ENCODE measurements around the gene NAV2.
A peak's percentile ranks its signal among the peaks of the same experiment; 100 is the strongest.
"Not testable (repeated sequence)": the region's sequence is repeated elsewhere in the genome, so short reads cannot be mapped to it uniquely, and the experiment has no call there.

Gene NAV2

GRCh38 chr11:20109731-20110445, 397.3 kb downstream of the NAV2 start:
- DNase-seq = no peak

- DNase-seq = peak; percentile 1
Measured at GRCh38 chr11:20110908-20111669, 398.5 kb downstream of the NAV2 start.

- no peak for DNase-seq
Measured at GRCh38 chr11:20111871-20112270, 399.2 kb downstream of the NAV2 start.

- no peak for DNase-seq
Measured at GRCh38 chr11:20112291-20113148, 399.9 kb downstream of the NAV2 start.

- no peak for DNase-seq
Measured at GRCh38 chr11:20113149-20113438, 400.5 kb downstream of the NAV2 start.

- DNase-seq = no peak
Measured at GRCh38 chr11:20114588-20114987, 402.0 kb downstream of the NAV2 start.

GRCh38 chr11:20116825-20117224, 404.2 kb downstream of the NAV2 start:
- no peak for DNase-seq

GRCh38 chr11:20117291-20117690, 404.7 kb downstream of the NAV2 start:
- no peak for DNase-seq

- DNase-seq = no peak
Measured at GRCh38 chr11:20118209-20118608, 405.6 kb downstream of the NAV2 start.

GRCh38 chr11:20119315-20119714, 406.7 kb downstream of the NAV2 start:
- DNase-seq = no peak

GRCh38 chr11:20120134-20120925, 407.7 kb downstream of the NAV2 start:
- DNase-seq = no peak

- DNase-seq = no peak
Measured at GRCh38 chr11:20122131-20122530, 409.5 kb downstream of the NAV2 start.

GRCh38 chr11:20125927-20126326, 413.3 kb downstream of the NAV2 start:
- no peak for DNase-seq

- DNase-seq = no peak
Measured at GRCh38 chr11:20126724-20127123, 414.1 kb downstream of the NAV2 start.

GRCh38 chr11:20127671-20128527, 415.3 kb downstream of the NAV2 start:
- DNase-seq = peak; percentile 4

- DNase-seq = not testable (repeated sequence)
Measured at GRCh38 chr11:20128528-20128825, 415.8 kb downstream of the NAV2 start.

GRCh38 chr11:20129665-20130064, 417.0 kb downstream of the NAV2 start:
- no peak for DNase-seq

- DNase-seq = peak; percentile 3
Measured at GRCh38 chr11:20131788-20132666, 419.4 kb downstream of the NAV2 start.

GRCh38 chr11:20132667-20133039, 420.0 kb downstream of the NAV2 start:
- DNase-seq = no peak

- DNase-seq = no peak
Measured at GRCh38 chr11:20134991-20135736, 422.5 kb downstream of the NAV2 start.
